Lower leg skin (tissue), 4 donors: ENCODE data around the gene SMPD3. TPM values are rescaled to one million over a fixed set of nuclear protein-coding genes. Genes with fewer than 3 reads are reported as not detected.

Source experiments
- DNase-seq, 2 donors: peaks; one replicate each; pipeline ENCODE4 v3.0.0-alpha.2; 2019; ENCODE audit warnings: low spot score in 2 of 2
- H3K4me3 ChIP-seq: fragments of 200-600 bp; sonication (generic); 2 replicates; pipeline ENCODE4 v1.5.1; 2017; ENCODE audit warnings: mild to moderate bottlenecking, low read depth; ENCODE audit not compliant: poor library complexity, severe bottlenecking
- CTCF ChIP-seq, 3 donors: fragments of 450-650 bp; IDR thresholded peaks; one replicate each; pipeline ENCODE4 v1.5.1; 2016; ENCODE audit warnings: antibody characterized with exemption in 3 of 3, mild to moderate bottlenecking in 3 of 3, moderate library complexity in 2 of 3
- POLR2A ChIP-seq, 2 donors: fragments of 450-650 bp; IDR thresholded peaks; one replicate each; pipeline ENCODE4 v1.6.1; 2016 to 2017; ENCODE audit warnings: antibody characterized with exemption in 2 of 2, mild to moderate bottlenecking in 1 of 2, moderate library complexity in 1 of 2
- WGBS, 2 donors: methylation state at CpG; one replicate each; pipeline ENCODE4 v1.1.5; 2018; 5-methylcytosine and 5-hydroxymethylcytosine counted together
- intact Hi-C: fragments of 100-400 bp; cut with DNase I; formaldehyde crosslinking; loops from one replicate; pipeline ENCODE4 v1.15.0; 2023; ENCODE audit warnings: low total_unique reads
- total RNA-seq, 4 donors: library from RNA; depleted of rRNA; stranded (reverse); fragments of >200 nt; gene quantifications; one replicate each; pipeline ENCODE4 v1.1.0, GENCODE V29; 2016

The SMPD3 gene
- total RNA-seq, 4 donors from 2014 or later, result 30.2 to 135 (median 58.3) TPM

GRCh38 chr16:68400924-68401460, 47.3 kb downstream of the SMPD3 start:
- 54 to 76% methylated on average over 5 of the region's 5 CpGs for WGBS, 2 donors
- TF ChIP-seq POLR2A (IDR thresholded peaks at IDR 0.05), result no peak
- TF ChIP-seq CTCF (IDR thresholded peaks at IDR 0.05), result no peak
- intact Hi-C loops, result no loop called here
- no peak overlapping the region for H3K4me3 ChIP-seq
- no peak for DNase-seq

- no peak overlapping the region for H3K4me3 ChIP-seq
- WGBS, 2 donors, result 80 to 84% methylated on average over 5 of the region's 5 CpGs
- DNase-seq, result no peak
- intact Hi-C loops, result no loop called here
- TF ChIP-seq POLR2A (IDR thresholded peaks at IDR 0.05), result no peak
- no peak for TF ChIP-seq CTCF (IDR thresholded peaks at IDR 0.05)
Measured at GRCh38 chr16:68400083-68400923, 48.0 kb downstream of the SMPD3 start.

DNA sequence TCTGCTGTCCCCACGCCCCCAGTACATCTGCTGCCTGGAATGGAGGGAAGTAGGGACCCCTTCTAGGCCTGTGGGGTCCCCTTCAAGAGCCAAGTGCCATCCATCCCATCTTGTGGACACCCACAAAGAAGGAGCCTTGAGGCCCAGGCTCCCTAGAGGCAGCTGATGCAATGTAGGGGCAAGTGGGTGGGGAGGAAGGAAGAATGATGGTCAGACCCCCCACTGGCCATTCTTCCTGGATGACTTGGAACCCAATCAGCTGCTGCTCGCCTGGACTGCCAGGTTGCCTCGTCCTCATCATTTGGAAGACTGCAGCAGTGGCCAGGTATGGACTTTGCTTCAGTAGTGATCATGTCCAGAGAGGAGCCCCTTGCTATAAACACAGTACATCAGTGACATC, 48.9 kb downstream of the SMPD3 start:
- TF ChIP-seq CTCF (IDR thresholded peaks at IDR 0.05), result no peak
- no peak for TF ChIP-seq POLR2A (IDR thresholded peaks at IDR 0.05)
- intact Hi-C loops, result loop anchor here (10.0 kb wide), 1 partner anchor 105 kb away; no protein-coding TSS in a partner anchor
- 85 to 97% methylated on average over 3 of the region's 3 CpGs for WGBS, 2 donors
- no peak overlapping the region for H3K4me3 ChIP-seq
- no peak for DNase-seq

DNA sequence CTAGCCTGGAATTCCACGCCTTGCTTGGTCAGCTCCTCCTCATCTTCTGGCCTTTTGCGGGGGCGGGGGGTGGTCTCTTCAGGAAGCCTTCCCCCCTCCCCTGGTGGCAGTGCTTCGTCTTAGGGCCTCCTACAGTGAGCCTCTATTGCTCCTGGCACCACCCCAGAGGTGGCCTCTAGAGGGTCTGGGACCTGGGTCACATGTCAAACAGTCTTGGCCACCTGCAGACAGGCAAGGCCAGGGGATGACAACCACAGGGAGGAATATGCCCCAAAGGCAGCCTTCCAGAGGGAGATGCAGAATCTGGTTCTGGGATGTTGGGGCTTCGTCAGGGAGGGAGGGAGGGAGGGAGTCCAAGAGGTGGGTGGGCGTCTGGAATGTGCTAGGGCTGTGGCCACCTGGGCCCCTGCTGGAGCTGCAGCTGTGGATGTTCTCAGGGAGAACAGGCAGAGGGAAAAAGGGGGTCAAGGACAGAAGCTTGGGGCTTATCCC, 50.6 kb downstream of the SMPD3 start:
- no peak for DNase-seq
- TF ChIP-seq CTCF (IDR thresholded peaks at IDR 0.05) (no peak), POLR2A (IDR thresholded peaks at IDR 0.05) (no peak)
- WGBS, 2 donors, result 69 to 79% methylated on average over 6 of the region's 6 CpGs
- intact Hi-C loops, result loop anchor here (10.0 kb wide), 1 partner anchor 107 kb away; no protein-coding TSS in a partner anchor
- no peak overlapping the region for H3K4me3 ChIP-seq

- 31 to 41% methylated on average over 6 of the region's 6 CpGs for WGBS, 2 donors
- DNase-seq, result no peak
- H3K4me3 ChIP-seq, result no peak overlapping the region
- intact Hi-C loops, result loop anchor here (10.0 kb wide), 1 partner anchor 108 kb away; no protein-coding TSS in a partner anchor
- TF ChIP-seq POLR2A (IDR thresholded peaks at IDR 0.05), result no peak
- TF ChIP-seq CTCF (IDR thresholded peaks at IDR 0.05), result no peak
Measured at GRCh38 chr16:68396481-68396880, 51.8 kb downstream of the SMPD3 start.
